Natural killer cell (primary cell): ENCODE results near the gene SLC29A1. TPM values are rescaled to one million over a fixed set of nuclear protein-coding genes. Genes with fewer than 3 reads are reported as not detected.

ENCODE experiments used
- ATAC-seq, 3 donors: fragments of 150-1000 bp in 2 of 3; fragments of 200-7000 bp in 1 of 3; cut with Tn5 transposase; 1 replicate in 1 of 3; 2 replicates in 2 of 3; pipeline ENCODE4 v1.10.0; 2021; ENCODE audit warnings: mild to moderate bottlenecking in 2 of 3, moderate library complexity in 2 of 3
- DNase-seq, 2 donors: peaks; one replicate each; pipeline versions ENCODE4 v3.0.0 to v3.0.0-alpha.2; 2013 to 2021; ENCODE audit warnings: mixed read lengths in 1 of 2
- H3K27ac ChIP-seq: one replicate; pipeline ENCODE4 v1.5.1; 2013; ENCODE audit warnings: mild to moderate bottlenecking, low read length
- H3K27me3 ChIP-seq: one replicate; pipeline ENCODE4 v1.6.1; 2013; ENCODE audit warnings: low read length; ENCODE audit not compliant: control insufficient read depth, insufficient read depth
- H3K36me3 ChIP-seq: one replicate; pipeline ENCODE4 v1.6.1; 2013; ENCODE audit warnings: low read length; ENCODE audit not compliant: control insufficient read depth, insufficient read depth
- H3K4me1 ChIP-seq: one replicate; pipeline ENCODE4 v1.6.1; 2013; ENCODE audit warnings: low read length; ENCODE audit not compliant: control insufficient read depth, insufficient read depth
- H3K4me3 ChIP-seq: one replicate; pipeline ENCODE4 v1.5.1; 2013; ENCODE audit warnings: low read length
- H3K9me3 ChIP-seq: one replicate; pipeline ENCODE4 v1.6.1; 2013; ENCODE audit warnings: low read length; ENCODE audit not compliant: control insufficient read depth, insufficient read depth
- H3K27ac Mint-ChIP-seq, 2 donors: one replicate each; pipeline ENCODE4 v1.8.0; 2022; ENCODE audit warnings: mild to moderate bottlenecking in 2 of 2, mixed read lengths in 2 of 2, moderate library complexity in 1 of 2
- H3K27me3 Mint-ChIP-seq, 2 donors: one replicate each; pipeline ENCODE4 v1.8.0; 2022; ENCODE audit warnings: low read depth in 2 of 2, mixed read lengths in 2 of 2
- H3K36me3 Mint-ChIP-seq: one replicate; pipeline ENCODE4 v1.8.0; 2022; ENCODE audit warnings: mixed read lengths
- H3K4me1 Mint-ChIP-seq, 2 donors: one replicate each; pipeline ENCODE4 v1.8.0; 2022; ENCODE audit warnings: mixed read lengths in 2 of 2
- H3K4me3 Mint-ChIP-seq: one replicate; pipeline ENCODE4 v1.8.0; 2022; ENCODE audit warnings: mild to moderate bottlenecking, moderate library complexity, mixed read lengths
- H3K9me3 Mint-ChIP-seq, 2 donors: one replicate each; pipeline ENCODE4 v1.8.0; 2022; ENCODE audit warnings: mixed read lengths in 2 of 2
- CTCF ChIP-seq: fragments of 200-600 bp; IDR thresholded peaks from one replicate; pipeline ENCODE4 v1.8.0; 2022; ENCODE audit warnings: antibody characterized with exemption
- WGBS: methylation state at CpG from one replicate; pipeline ENCODE4 v1.1.7; 2013; ENCODE audit warnings: missing lambda C conversion rate; ENCODE audit not compliant: insufficient coverage; 5-methylcytosine and 5-hydroxymethylcytosine counted together
- intact Hi-C: fragments of 100-400 bp; cut with micrococcal nuclease; formaldehyde crosslinking; loops from one replicate; pipeline ENCODE4 v1.14.2; 2022
- total RNA-seq, 4 donors: library from RNA; stranded (reverse); fragments of 120-200 nt in 1 of 4; gene quantifications; one replicate each; pipeline versions ENCODE4 v1.2.3 to v1.2.4, GENCODE V29; 2013 to 2022

The SLC29A1 gene
- 1 to 10 TPM; 2.2 to 5.5 (median 5.2) TPM for total RNA-seq
- total RNA-seq (2013) = 1.6 TPM

- Histone ChIP-seq H3K27me3 (no peaks in the 10 kb centered on the region), H3K4me1 (peaks cover 33% of the 10 kb centered on the region), H3K36me3 (no peaks in the 10 kb centered on the region), H3K27ac (no peak within 1 kb of the TSS), H3K9me3 (no peaks in the 10 kb centered on the region), H3K4me3 (peak within 1 kb of the TSS; percentile 38)
- DNase-seq = peak; percentile 72 to 90
- under 1% methylated on average over 73 of the region's 73 CpGs for WGBS
- no peak for TF ChIP-seq CTCF
- intact Hi-C loops = loop anchor here (1.0 to 5.0 kb wide), 2 partner anchors 34 to 51 kb away; partner anchors contain the start of gene SLC35B2
- H3K4me1 Mint-ChIP-seq = peaks cover 16 to 37% of the 10 kb centered on the region in 2 donors
- H3K27me3 Mint-ChIP-seq = peaks cover 0 to 2% of the 10 kb centered on the region in 2 donors
- no peaks in the 10 kb centered on the region for H3K9me3 Mint-ChIP-seq
- no peaks in the 10 kb centered on the region for H3K36me3 Mint-ChIP-seq
- peak within 1 kb of the TSS; percentile 78 for H3K4me3 Mint-ChIP-seq
- peak within 1 kb of the TSS in 1 of 2 donors; percentile 81 for H3K27ac Mint-ChIP-seq
- ATAC-seq = peak; percentile 82 to 87 (median 83)
These were observed at the start of gene SLC29A1 for GRCh38 chr6:44223319-44224028. TSS of gene SLC29A1 (plus strand) at chr6:44223595. CDS start at chr6:44227314, 3,719 bp downstream.

- DNase-seq (no peak), ATAC-seq (no peak)
- peak overlapping the region in 1 of 2 donors; percentile 76 for H3K27ac Mint-ChIP-seq
- TF ChIP-seq CTCF = no peak
- peaks cover 22% of the 10 kb centered on the region for H3K4me1 ChIP-seq
- intact Hi-C loops = no loop called here
- 88% methylated on average over 11 of the region's 15 CpGs for WGBS
- H3K4me3 Mint-ChIP-seq = no peak overlapping the region
- H3K4me1 Mint-ChIP-seq = peaks cover 12 to 23% of the 10 kb centered on the region in 2 donors
- H3K27me3 ChIP-seq = no peaks in the 10 kb centered on the region
- H3K9me3 ChIP-seq = no peaks in the 10 kb centered on the region
- H3K4me3 ChIP-seq = no peak overlapping the region
- no peaks in the 10 kb centered on the region for H3K36me3 Mint-ChIP-seq
- H3K27ac ChIP-seq = no peak overlapping the region
- H3K27me3 Mint-ChIP-seq = peaks cover 3 to 6% of the 10 kb centered on the region in 2 donors
- H3K9me3 Mint-ChIP-seq = no peaks in the 10 kb centered on the region
- H3K36me3 ChIP-seq = no peaks in the 10 kb centered on the region
These were observed 47.1 kb upstream of the SLC29A1 start for GRCh38 chr6:44176130-44176761.

GRCh38 chr6:44176762-44177509, 46.5 kb upstream of the SLC29A1 start:
- Mint-ChIP-seq H3K4me1 (peaks cover 12 to 23% of the 10 kb centered on the region in 2 donors), H3K9me3 (no peaks in the 10 kb centered on the region), H3K36me3 (no peaks in the 10 kb centered on the region), H3K4me3 (peak overlapping the region; percentile 61), H3K27me3 (peaks cover 3 to 6% of the 10 kb centered on the region in 2 donors), H3K27ac (peak overlapping the region; percentile 54 to 76)
- Histone ChIP-seq H3K27me3 (no peaks in the 10 kb centered on the region), H3K4me1 (peaks cover 22% of the 10 kb centered on the region), H3K4me3 (no peak overlapping the region), H3K36me3 (no peaks in the 10 kb centered on the region), H3K27ac (no peak overlapping the region), H3K9me3 (no peaks in the 10 kb centered on the region)
- DNase-seq = peak; percentile 62 to 65
- peak; percentile 81 to 90 (median 90) for ATAC-seq
- no peak for TF ChIP-seq CTCF
- intact Hi-C loops = no loop called here
- WGBS = 8% methylated on average over 24 of the region's 24 CpGs
